Lung (tissue), 12 donors: ENCODE data around the gene SLC25A41. TPM values are rescaled to one million over a fixed set of nuclear protein-coding genes. Genes with fewer than 3 reads are reported as not detected.

Experiments
- ATAC-seq: fragments of 200-7000 bp; cut with Tn5 transposase; one replicate; pipeline ENCODE4 v1.9.1; 2020; ENCODE audit warnings: moderate number of reproducible peaks; ENCODE audit not compliant: insufficient read depth, low FRiP score
- DNase-seq, 3 donors: peaks; one replicate each; pipeline ENCODE4 v3.0.0-alpha.2; 2013 to 2017
- H3K27ac ChIP-seq, 2 donors: one replicate each; pipeline ENCODE4 v1.5.1; 2013; ENCODE audit warnings: mild to moderate bottlenecking in 2 of 2, moderate library complexity in 2 of 2, control low read depth in 1 of 2, inconsistent platforms in 1 of 2, low read depth in 1 of 2, low read length in 1 of 2
- H3K27me3 ChIP-seq, 3 donors: one replicate each; pipeline ENCODE4 v1.5.1; 2013; ENCODE audit warnings: low read length in 2 of 3; ENCODE audit not compliant: control insufficient read depth in 3 of 3, insufficient read depth in 3 of 3
- H3K36me3 ChIP-seq, 4 donors: one replicate each; pipeline ENCODE4 v1.5.1; 2013; ENCODE audit warnings: low read length in 4 of 4, mild to moderate bottlenecking in 1 of 4, moderate library complexity in 1 of 4; ENCODE audit not compliant: control insufficient read depth in 4 of 4, insufficient read depth in 4 of 4
- H3K4me1 ChIP-seq, 5 donors: one replicate each; pipeline ENCODE4 v1.5.1; 2013; ENCODE audit warnings: low read length in 5 of 5, mild to moderate bottlenecking in 2 of 5, moderate library complexity in 1 of 5; ENCODE audit not compliant: control insufficient read depth in 5 of 5, insufficient read depth in 5 of 5
- H3K4me3 ChIP-seq: one replicate; pipeline ENCODE4 v1.5.1; 2013; ENCODE audit warnings: mild to moderate bottlenecking, control low read depth, moderate library complexity
- H3K9ac ChIP-seq, 2 donors: one replicate each; pipeline ENCODE4 v1.5.1; 2013; ENCODE audit warnings: low read length in 2 of 2, control low read depth in 1 of 2; ENCODE audit not compliant: insufficient read depth in 1 of 2
- H3K9me3 ChIP-seq, 4 donors: one replicate each; pipeline ENCODE4 v1.5.1; 2013; ENCODE audit warnings: low read length in 3 of 4, mild to moderate bottlenecking in 1 of 4, moderate library complexity in 1 of 4; ENCODE audit not compliant: control insufficient read depth in 4 of 4, insufficient read depth in 3 of 4
- CTCF ChIP-seq: IDR thresholded peaks from 2 replicates; pipeline ENCODE4 v1.5.1; 2012; ENCODE audit warnings: mild to moderate bottlenecking; ENCODE audit errors: control extremely low read depth, extremely low read depth
- WGBS, 2 donors: extraction: QIAGEN DNeasy Blood & Tissue Kit; methylation state at CpG; one replicate each; pipeline ENCODE4 v1.1.7; 2013; 5-methylcytosine and 5-hydroxymethylcytosine counted together
- polyA plus RNA-seq, 2 donors: library from polyadenylated mRNA; stranded (reverse); fragments of 200-250 nt; gene quantifications; one replicate each; pipeline ENCODE4 v1.2.1, GENCODE V29; 2013
- total RNA-seq, 2 donors: library from RNA; depleted of rRNA in 1 of 2; stranded (reverse); fragments of >200 nt in 1 of 2; gene quantifications; one replicate each; pipeline ENCODE4 v1.2.1, GENCODE V29; 2014 to 2021
- donor health status: control.
- donor health status: control.
- donor health status: Bipolar disorder and iron deficiency.
- donor health status: healthy.
- donor health status: DM: yes; HTN: yes; CAD: no.

Gene SLC25A41
- total and polyA plus RNA-seq, 4 donors, result 0.10 to 0.43 (median 0.28) TPM; not detected in 1

- no peaks in the 10 kb centered on the region for H3K36me3 ChIP-seq
- H3K9me3 ChIP-seq, result no peaks in the 10 kb centered on the region
- TF ChIP-seq CTCF, result no peak
- peaks cover 0 to 11% (median 5%) of the 10 kb centered on the region in 3 donors for H3K27me3 ChIP-seq
- H3K4me1 ChIP-seq, result peaks cover 0 to 5% (median 0%) of the 10 kb centered on the region in 5 donors
- H3K27ac ChIP-seq, result no peak overlapping the region
- WGBS, 2 donors, result 82 to 88% methylated on average over 14 of the region's 14 CpGs
- no peak for DNase-seq
- H3K9ac ChIP-seq, result no peak overlapping the region
- no peak overlapping the region for H3K4me3 ChIP-seq
- no peak for ATAC-seq
Measured at GRCh38 chr19:6471076-6471475, 37.5 kb upstream of the SLC25A41 start.

DNA sequence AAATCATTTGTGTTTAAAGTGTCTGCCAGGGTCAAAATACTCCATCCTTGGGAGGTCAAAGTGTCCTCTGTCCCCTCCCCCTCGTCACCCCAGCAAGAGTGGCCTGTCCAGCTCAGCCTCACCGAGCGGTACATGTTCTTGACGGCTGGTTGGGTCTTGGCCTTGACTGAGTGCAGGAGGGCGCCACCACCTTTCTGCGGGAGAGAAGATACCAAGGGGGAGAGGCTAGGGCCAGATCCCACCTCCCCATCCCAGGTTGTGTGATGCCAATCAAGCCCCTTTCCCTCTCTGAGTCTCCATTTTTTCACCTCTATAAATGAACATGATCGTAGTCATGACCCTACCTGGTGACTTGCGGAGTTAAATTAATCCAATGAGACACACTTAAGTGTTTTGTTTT, 36.6 kb upstream of the SLC25A41 start:
- Histone ChIP-seq H3K27ac (no peak overlapping the region), H3K4me3 (no peak overlapping the region), H3K36me3 (no peaks in the 10 kb centered on the region), H3K4me1 (no peaks in the 10 kb centered on the region), H3K9ac (no peak overlapping the region), H3K27me3 (peaks cover 0 to 7% (median 7%) of the 10 kb centered on the region in 3 donors), H3K9me3 (no peaks in the 10 kb centered on the region)
- TF ChIP-seq CTCF, result no peak
- 75 to 84% methylated on average over 8 of the region's 8 CpGs for WGBS, 2 donors
- no peak for ATAC-seq
- no peak for DNase-seq

DNA sequence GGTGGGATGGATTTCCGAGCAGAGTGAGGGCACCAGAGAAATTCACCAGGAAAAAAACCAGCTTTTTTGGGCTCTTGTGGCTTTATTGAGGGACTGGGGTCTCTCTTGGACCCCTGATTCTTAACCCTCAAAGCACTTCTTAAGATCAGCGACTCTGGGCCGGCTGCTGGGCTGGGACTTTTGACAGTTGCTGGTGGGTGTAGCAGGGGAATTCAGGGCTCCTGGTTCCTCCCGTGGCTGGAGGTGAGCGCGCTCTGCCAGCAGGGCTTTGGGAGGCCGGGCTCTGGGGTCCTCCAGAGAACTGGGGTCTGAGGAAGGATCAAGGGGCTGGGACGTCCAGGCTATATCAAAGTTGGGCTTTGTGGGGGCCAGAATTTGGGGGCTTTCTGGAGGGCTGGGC, 33.8 kb upstream of the SLC25A41 start:
- peaks cover 0 to 3% (median 0%) of the 10 kb centered on the region in 5 donors for H3K4me1 ChIP-seq
- no peak for DNase-seq
- no peaks in the 10 kb centered on the region for H3K9me3 ChIP-seq
- no peak for ATAC-seq
- H3K4me3 ChIP-seq, result no peak overlapping the region
- no peak overlapping the region for H3K27ac ChIP-seq
- no peak overlapping the region for H3K9ac ChIP-seq
- no peaks in the 10 kb centered on the region for H3K36me3 ChIP-seq
- H3K27me3 ChIP-seq, result peaks cover 0 to 7% (median 7%) of the 10 kb centered on the region in 3 donors
- no peak for TF ChIP-seq CTCF
- 80 to 88% methylated on average over 8 of the region's 8 CpGs for WGBS, 2 donors
